Erythroblast (primary cell): Measurements from ENCODE around the gene EXOC6B.
A peak's percentile ranks its signal among the peaks of the same experiment; 100 is the strongest.

Source experiments
- DNase-seq, 2 experiments: peaks; one replicate each; lab custom pipeline; 2025; lab: John Stamatoyannopoulos, UW
- GATA1 ChIP-seq: IDR thresholded peaks from 2 replicates; pipeline ENCODE4 v1.6.1; 2011; ENCODE audit warnings: low read depth, mild to moderate bottlenecking, control low read depth, low read length, moderate library complexity
- POLR2A ChIP-seq: IDR thresholded peaks from 2 replicates; pipeline ENCODE4 v1.6.1; 2011; ENCODE audit warnings: mild to moderate bottlenecking, low read length

The EXOC6B gene

DNA sequence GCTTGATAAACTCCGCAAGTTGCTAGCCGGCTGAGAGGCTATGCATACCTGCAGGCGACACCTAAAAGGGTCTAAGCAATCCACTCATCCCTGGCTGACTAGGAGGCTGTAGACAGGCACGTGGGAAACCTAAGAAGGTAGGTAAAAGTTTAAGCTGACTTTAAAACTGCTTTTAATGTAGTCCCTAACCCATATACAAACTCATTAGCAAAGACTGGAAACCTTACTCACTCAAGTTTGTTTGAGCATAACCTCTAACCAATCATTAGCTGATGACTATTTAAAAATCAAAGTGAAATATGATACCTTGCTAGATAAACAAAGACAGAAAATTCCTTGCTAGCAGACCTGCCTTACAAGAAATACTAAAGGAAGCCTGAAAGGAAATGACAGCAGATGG is 106.4 kb downstream of the EXOC6B start:
- DNase-seq = no peak

DNA sequence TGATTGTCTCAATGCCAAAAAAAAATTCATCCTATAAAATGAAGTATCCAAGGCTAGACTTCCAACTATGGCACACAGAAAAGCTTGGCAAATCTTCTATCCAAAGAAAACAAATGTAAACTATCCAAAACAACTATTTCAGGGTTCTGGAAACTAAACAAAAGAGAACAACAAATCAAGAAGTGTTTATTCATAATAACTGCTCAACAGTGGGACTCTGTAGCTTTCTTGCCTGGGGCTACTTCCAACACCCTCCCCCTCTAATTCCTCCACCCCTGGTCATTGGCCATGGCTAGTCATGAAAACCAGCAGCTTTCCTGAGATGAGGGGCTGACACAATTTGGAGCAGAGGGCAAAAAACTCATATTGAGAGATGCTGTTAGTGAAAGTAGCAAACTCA is 107.0 kb downstream of the EXOC6B start:
- TF ChIP-seq GATA1 = no peak
- TF ChIP-seq POLR2A = no peak
- DNase-seq = no peak

More for the DNA sequence above, 106.4 kb downstream of the EXOC6B start:
- no peak for TF ChIP-seq POLR2A
- no peak for TF ChIP-seq GATA1

DNA sequence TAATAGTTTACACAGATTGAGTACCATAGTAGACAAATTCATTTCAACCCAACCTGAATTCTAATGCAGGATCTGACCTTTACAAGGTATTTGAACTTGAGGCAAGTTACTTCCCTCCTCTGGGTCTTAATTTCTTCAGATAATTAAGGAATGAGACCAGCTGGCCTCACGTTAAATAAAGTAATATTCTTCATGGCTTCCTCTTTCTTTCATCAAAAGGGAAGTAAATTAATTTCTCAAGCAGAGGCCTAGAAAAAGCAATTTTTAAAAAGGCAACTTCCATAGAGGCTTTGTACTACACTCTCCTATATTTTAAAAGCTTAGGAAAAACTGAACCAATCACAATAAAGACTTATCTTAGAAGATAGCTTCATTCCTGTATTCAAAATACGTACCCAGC is 109.2 kb downstream of the EXOC6B start:
- no peak for DNase-seq
- TF ChIP-seq GATA1 (no peak), POLR2A (no peak)

DNA sequence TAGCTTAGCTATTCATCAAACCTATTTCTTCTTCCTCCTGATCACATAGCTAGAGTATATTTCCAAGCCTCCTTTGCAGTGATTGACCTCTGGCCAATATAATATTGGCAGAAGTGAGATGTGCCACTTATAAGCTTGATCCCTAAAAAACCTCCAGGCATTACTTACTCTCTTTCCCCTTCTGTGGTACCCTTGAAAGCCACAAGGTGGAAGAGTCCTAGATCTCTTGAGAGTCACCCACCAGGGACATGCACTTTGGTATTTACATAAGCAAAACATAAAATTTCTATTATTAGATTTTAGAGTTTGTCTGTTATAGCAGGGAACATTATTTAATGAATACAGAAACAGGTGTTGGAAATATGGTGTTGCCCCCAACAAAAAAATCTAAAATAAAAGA is 112.0 kb downstream of the EXOC6B start:
- DNase-seq = no peak
- TF ChIP-seq POLR2A (no peak), GATA1 (no peak)

DNA sequence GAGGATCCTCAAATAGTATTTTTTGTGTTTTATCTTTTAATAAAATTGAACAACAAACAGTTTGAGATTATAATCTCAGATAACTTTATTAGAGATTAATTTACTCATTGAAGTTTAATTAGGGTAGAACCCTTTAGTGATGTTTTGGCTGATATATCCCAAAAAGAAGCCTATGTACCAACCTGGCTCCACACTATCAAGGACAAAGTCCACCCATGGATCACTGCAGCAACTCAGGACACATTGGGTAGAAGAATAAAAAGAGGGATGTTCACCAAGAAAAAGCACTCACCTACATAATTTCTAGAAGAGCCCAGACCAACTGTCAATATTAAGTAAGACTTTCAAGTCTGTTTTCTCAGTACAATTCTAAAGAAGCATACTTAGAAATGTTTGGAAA is 112.9 kb downstream of the EXOC6B start:
- TF ChIP-seq GATA1 (no peak), POLR2A (no peak)
- no peak for DNase-seq

DNA sequence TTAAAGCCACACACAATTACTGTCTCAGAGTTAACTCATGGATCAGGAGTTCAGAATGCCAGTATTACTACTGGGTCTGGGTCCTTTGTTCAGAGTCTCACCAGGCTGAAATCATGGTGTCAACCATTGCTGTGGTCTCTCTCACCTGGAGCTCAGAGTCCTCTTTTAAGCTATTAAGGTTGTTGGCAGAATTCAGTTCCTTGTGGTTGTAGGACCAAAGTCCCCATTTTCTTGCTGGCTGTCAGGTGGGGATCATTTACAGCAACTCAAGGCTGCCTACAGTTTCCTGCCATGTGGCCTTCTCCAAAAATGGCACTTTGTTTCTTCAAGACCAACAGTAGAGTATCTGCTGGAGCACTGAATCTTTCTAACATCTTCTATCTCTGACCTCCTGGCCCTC is 113.5 kb downstream of the EXOC6B start:
- TF ChIP-seq POLR2A (no peak), GATA1 (no peak)
- no peak for DNase-seq

DNA sequence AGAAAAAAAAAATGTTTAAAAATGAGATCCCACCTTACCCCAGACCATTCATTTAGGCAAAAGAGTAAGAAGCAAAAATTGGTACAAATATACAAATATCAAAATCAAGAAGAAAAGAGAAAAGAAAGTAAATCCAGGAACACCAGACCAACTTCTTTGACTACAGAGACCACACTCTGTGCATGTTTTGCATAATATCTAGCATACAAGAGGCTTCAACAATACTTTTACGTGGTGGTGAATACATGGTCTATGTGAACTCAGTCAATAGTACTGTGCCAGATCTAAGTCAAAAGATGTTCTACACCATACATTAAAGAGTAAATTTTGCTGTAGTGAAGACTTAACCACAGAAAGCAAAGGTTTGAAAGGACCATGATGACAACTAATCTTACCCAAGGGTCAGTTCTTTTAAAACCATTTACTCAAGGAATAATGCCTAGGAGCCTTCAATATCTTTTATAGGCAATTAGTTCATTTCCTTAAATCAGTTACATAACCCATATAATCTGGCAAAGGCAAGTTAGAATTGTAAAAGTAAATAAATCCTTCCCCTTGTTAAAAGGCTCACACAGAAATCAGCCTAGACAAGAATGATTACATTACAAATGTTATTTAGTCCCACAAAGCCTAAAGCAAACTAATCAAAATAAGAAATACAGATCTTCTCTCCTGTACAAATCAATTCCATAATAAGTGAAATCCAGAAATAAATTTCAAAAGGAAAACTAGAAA is 115.2 kb downstream of the EXOC6B start:
- TF ChIP-seq POLR2A (no peak), GATA1 (no peak)
- DNase-seq = no peak

DNA sequence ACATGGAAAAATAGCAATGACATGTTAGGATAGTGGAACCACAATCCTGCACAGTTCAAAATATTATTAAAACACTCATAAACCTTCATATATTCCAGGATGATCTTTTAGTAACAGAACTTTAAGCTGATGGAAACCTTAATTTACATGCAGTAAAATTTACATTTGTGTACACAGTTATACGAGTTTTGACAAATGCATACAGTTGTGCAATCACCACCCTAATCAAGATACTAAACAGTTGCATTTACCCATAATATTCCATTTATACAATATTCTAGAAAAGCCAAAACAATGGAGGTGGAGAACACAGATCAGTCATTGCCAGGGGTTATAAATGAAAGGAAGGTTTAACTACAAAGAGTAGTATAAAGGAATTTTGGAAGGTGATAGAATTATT is 117.6 kb downstream of the EXOC6B start:
- no peak for DNase-seq
- TF ChIP-seq POLR2A (no peak), GATA1 (no peak)

DNA sequence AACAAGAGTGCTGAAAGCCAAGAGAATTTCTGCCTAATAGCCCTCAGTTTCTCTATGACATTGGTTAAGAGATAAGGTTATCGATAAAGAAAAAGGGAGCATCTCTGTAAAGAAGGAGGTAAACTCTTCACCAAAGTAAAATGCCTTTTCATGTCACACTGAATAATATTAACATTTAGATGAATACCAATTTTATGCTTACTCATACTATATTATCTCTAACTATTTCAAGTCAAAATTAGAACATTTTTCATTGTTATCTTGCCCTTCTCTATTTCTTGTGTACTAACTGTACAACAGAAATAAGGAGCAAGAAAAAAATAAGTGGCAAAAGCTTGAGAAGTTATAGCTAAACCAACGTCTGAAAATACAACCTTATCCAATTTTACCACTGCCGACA is 127.5 kb downstream of the EXOC6B start:
- DNase-seq = no peak
- TF ChIP-seq POLR2A (no peak), GATA1 (no peak)

DNA sequence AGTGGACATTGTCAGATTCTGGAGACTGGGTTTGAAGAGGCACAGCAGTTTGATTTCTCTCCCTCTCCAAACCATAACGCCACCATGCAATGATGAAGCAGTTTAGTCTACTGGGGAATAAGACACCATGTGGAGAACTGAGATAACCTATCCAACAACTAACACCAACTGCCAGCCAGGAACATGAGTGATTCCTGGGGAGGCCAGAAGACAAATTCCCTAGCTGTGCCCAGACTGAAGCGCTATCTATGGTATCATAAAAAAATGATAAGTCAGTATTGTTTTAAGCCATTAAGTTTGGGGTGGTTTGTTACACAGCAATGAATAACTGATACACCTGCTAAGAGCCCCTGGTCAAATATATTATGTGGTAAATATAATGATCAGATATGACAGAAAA is 129.3 kb downstream of the EXOC6B start:
- TF ChIP-seq GATA1 (no peak), POLR2A (no peak)
- peak in 1 of 2 experiments; percentile 8 for DNase-seq

DNA sequence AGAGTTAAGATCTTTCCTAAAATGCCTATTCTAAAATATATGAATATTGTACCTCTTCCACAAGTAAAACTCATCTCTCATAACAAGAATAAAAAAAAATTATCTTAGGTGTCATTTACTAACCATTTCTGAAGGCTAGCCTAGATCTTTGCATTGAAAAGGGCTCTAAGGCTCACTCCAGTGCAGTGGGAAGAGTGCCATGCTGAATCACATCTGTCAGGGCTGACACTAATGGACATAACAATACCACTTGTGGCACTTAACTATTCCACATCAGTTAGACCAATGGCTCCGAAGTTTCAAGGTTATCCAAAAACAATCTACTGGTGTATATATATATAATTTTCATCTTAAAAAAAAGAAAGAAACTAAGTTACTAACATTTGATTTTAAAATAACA is 130.2 kb downstream of the EXOC6B start:
- TF ChIP-seq POLR2A (no peak), GATA1 (no peak)
- no peak for DNase-seq

DNA sequence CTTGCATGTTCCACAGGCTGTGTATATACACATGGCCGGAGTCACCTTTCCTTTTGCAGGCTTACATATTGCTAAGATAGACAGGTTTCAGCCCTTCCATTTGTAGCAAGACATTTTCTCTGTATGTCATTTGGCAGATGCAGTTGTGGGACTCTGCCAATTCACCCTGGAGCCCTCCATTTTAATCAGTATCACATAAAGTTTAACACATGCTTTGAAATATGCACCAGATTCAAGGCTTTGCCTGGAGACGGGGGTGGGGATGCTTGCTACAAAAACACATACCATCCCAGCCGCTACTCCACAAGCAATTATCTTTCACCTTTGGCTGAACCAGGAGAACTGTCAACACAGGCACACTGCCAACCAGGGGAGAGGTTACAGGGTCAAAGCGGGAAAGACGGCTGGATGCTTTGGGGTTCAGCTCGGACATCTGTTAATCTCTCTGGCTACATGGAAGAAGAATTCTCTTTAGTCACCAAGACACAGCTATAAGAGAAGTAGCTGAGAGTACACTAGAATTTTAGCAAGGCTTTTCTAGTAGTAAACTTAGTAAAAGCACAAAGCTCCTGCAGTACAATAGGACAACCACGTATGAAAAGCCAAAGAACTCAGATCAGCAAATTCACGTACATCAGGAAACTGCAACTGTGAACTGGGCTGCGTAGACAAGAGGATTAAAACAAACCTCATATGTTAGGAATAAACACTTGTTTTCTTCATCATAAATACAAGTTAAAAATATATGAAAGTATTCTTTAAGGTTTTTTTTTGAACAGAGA is 130.9 kb downstream of the EXOC6B start:
- TF ChIP-seq GATA1 (no peak), POLR2A (no peak)
- no peak for DNase-seq

DNA sequence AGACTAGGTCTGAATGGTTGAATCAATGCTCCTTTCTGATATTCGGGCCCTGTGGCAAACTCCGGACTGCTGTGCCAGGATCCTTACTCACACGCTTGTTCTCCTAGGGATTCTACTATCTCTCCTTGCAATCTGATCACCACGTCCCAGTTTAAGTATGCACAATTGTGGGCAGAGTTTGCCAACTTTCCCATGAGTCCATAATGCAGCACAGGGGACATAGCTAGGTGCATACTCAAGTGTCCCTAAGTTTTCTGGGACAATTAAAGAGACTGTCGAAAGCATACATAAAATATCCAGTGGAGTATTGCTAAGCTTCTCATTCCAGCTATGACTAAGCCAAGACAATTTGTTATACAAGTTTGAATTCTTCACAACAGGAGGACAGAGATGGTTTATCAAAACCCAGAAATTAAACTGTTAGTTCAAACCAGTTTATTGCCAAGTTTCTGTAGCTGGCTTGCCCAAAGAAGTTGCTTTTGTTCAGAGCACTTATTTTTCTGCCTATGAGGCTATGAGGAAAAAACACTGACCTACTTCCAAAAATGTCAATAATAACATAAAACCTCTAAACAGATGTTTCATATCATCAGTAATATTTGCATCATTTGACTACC is 136.1 kb downstream of the EXOC6B start:
- no peak for DNase-seq
- no peak for TF ChIP-seq POLR2A
- no peak for TF ChIP-seq GATA1

DNA sequence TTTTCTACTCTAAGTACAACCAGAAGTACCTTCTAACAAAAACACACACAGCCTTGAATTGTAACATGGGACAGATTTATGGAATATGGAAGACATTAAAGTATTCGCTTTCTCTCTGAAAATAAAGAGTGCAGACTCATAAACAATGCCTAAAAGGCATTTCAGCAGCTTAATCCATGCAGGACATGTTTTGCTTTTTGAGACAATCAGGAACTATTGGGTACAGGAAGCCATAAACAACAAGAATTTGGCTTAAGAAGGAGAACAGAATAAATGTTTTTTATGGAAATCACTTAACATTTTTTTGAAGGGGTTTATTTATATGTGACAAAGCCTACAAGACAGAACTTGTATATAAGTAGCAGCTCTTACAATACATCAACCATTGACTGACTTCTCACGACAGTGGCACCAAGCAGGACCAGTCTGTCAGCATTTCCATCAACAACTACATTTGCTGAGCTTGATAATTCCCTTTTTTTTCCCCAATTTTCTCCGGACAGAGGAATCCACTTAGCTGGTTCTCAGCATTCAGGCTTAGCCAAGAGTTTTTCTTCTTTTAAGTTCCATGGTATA is 140.1 kb downstream of the EXOC6B start:
- TF ChIP-seq GATA1 = no peak
- no peak for TF ChIP-seq POLR2A
- no peak for DNase-seq
